ENCODE data around the gene PIP4K2C.
"Not testable (repeated sequence)": the region's sequence is repeated elsewhere in the genome, so short reads cannot be mapped to it uniquely, and the experiment has no call there.

The PIP4K2C gene

GRCh38 chr12:57585156-57585555, 5.8 kb upstream of the PIP4K2C start:
- no peak for DNase-seq (ENCODE audit: low read depth in 2 of 2)

- DNase-seq (ENCODE audit: low read depth in 2 of 2), result no peak
These were observed 4.9 kb upstream of the PIP4K2C start for GRCh38 chr12:57586128-57586527.

- DNase-seq (ENCODE audit: low read depth in 2 of 2), result no peak
These were observed 4.1 kb upstream of the PIP4K2C start for GRCh38 chr12:57586832-57587429.

GRCh38 chr12:57588951-57589610, 1.9 kb upstream of the PIP4K2C start:
- DNase-seq (ENCODE audit: low read depth in 2 of 2), result not testable (repeated sequence)

- DNase-seq (ENCODE audit: low read depth in 2 of 2), result no peak
These were observed 521 bp upstream of the PIP4K2C start for GRCh38 chr12:57590479-57590863.

- no peak for DNase-seq (ENCODE audit: low read depth in 2 of 2)
These were observed 862 bp downstream of the PIP4K2C start for GRCh38 chr12:57591782-57592325.

- no peak for DNase-seq (ENCODE audit: low read depth in 2 of 2)
These were observed 1.7 kb downstream of the PIP4K2C start for GRCh38 chr12:57592551-57593165.

- DNase-seq (ENCODE audit: low read depth in 2 of 2), result no peak
These were observed 2.2 kb downstream of the PIP4K2C start for GRCh38 chr12:57593187-57593586.

- no peak for DNase-seq (ENCODE audit: low read depth in 2 of 2)
These were observed 9.4 kb downstream of the PIP4K2C start for GRCh38 chr12:57600395-57600794.

GRCh38 chr12:57602544-57602943, 11.6 kb downstream of the PIP4K2C start:
- DNase-seq (ENCODE audit: low read depth in 2 of 2), result no peak

GRCh38 chr12:57603324-57603723, 12.3 kb downstream of the PIP4K2C start:
- DNase-seq (ENCODE audit: low read depth in 2 of 2), result no peak

GRCh38 chr12:57603815-57604453, 12.9 kb downstream of the PIP4K2C start:
- no peak for DNase-seq (ENCODE audit: low read depth in 2 of 2)

GRCh38 chr12:57604454-57604991, 13.5 kb downstream of the PIP4K2C start, which contains the start of gene DTX3:
TSS of gene DTX3 (plus strand) at chr12:57604824. CDS start at chr12:57606518, 1,694 bp downstream.
- no peak for DNase-seq (ENCODE audit: low read depth in 2 of 2)

GRCh38 chr12:57604992-57605810, 14.2 kb downstream of the PIP4K2C start:
- DNase-seq (ENCODE audit: low read depth in 2 of 2), result no peak

GRCh38 chr12:57605811-57606311, 14.9 kb downstream of the PIP4K2C start:
- no peak for DNase-seq (ENCODE audit: low read depth in 2 of 2)

- no peak for DNase-seq (ENCODE audit: low read depth in 2 of 2)
These were observed 15.4 kb downstream of the PIP4K2C start for GRCh38 chr12:57606399-57606798.

GRCh38 chr12:57606821-57607220, 15.8 kb downstream of the PIP4K2C start:
- no peak for DNase-seq (ENCODE audit: low read depth in 2 of 2)

GRCh38 chr12:57607958-57608663, 17.1 kb downstream of the PIP4K2C start:
- no peak for DNase-seq (ENCODE audit: low read depth in 2 of 2)

GRCh38 chr12:57609101-57609780, 18.2 kb downstream of the PIP4K2C start:
- DNase-seq (ENCODE audit: low read depth in 2 of 2), result no peak
